ENCODE data around the gene TANGO2.

The TANGO2 gene

DNA sequence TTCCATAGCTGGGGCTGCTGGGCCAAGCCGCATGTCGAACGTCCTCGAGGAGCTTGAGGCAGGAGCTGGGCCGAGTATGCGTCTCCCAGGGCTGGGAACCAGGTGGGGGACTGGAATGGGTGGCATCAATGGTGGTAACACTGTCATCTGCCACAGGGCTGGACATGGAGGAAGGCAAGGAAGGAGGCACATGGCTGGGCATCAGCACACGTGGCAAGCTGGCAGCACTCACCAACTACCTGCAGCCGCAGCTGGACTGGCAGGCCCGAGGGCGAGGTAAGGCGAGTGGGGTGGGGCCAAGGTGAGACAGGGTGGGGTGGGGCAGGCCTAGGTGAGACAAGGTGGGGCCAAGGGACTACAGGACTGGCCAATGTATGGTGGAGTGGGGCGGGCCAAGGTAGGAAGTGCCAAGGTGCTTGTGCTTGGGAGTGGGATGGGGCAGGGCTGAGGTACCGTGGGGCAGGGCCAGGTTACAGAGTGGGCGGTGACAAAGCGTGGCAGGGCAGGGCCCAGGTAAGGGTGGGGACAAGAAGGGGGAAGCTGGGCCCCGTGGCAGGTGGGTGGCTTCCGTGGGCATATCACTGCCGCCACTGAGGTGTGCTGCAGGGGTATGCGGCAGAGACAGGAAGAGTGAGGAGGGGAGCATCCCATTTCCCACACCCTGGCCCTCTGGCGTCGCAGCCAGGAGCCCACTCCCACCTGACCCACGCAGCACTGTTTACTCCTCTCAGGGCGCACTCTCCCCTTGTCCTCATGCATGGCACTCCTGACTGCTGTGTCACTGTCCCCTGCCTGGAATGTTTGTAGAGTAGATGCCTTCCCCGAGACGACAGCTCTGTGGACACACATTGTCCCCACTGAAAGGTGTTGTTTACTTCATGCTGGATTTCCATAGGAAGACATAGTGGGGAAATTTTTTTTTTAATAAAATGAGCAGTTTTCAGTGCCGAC is 31.7 kb downstream of the TANGO2 start:
- no peak for DNase-seq

DNA sequence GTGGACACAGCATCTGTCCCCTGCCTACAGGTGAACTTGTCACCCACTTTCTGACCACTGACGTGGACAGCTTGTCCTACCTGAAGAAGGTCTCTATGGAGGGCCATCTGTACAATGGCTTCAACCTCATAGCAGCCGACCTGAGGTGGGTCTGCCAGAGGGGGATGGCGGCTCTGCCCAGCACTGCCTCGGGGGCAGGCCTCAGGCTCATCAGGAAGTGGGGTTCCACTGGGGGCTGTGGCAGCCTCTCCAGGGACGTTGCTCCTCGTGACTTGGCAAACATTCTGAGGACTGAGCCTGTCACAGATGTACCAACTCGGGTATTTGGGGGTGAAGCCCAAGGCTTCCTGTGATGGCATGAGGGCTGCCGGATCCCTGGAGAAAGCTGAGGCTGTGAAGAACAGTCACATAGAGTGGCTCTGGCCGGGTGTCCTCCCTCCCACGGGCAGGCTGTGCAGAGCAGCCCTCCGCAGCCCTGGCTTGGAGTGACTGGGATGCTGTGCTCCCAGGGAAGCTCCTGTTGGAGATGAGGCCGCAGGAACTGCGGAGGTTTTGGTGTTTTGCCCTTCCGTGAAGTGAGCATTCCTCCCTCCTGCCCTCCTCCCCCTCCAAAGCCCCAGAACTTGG is 32.6 kb downstream of the TANGO2 start:
- no peak for DNase-seq

DNA sequence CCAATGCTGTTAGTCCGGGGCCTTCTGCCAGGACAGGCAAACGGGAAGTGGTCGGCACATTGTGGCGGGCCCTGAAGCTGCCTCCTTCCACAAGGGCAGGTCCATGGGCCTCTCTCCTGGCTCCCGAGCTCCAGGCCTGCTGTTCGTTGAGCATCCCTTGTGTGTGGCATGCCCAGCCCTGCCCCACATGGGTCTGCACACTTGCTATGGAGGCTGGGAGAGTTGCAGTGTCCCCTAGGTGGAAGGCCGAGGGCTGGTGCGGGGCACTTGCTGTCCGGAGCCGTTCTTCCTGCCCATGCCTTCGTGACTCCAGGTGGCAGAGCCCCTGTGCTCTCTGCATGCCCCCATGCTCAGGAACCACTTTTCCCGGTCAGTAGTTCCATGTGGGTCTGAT is 33.1 kb downstream of the TANGO2 start:
- no peak for DNase-seq

DNA sequence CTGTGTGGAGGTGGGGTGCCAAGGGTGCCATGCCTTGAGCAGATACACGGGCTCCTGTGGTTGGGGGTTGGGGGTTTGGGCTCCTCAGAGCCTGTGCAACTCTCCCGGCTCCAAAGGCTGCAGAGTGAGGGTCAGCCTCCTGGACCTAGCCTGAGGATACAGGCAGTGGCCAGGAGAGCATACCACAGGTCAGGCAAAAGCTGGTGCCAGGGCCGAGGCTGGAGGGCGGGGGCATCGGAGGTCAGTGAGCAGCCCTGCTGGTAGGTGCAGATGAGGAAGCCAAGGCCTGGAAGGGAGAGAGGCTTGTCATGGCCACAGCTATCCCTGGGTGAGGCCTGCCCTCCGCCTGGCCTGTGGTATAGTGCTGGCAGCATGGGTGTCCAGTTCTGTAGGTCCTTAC is 33.6 kb downstream of the TANGO2 start:
- DNase-seq, result no peak

DNA sequence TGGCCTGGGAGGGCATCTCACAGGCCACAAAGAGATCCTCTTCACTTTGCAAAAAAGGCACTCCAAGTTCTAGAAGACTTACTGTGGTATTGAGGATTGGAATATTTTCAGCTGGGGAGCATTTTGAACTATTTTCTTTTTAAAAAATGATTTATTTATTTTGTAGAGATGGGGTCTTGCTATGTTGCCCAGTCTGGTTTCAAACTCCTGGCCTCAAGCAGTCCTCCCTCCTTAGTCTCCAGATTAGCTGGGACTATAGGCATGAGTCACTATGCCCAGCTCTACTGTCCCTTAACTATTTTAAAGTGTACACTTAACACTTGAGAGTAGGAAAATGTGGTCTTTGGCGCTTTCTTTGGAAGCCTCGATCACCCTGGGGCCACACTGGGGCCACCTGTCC is 34.2 kb downstream of the TANGO2 start:
- DNase-seq, result no peak

DNA sequence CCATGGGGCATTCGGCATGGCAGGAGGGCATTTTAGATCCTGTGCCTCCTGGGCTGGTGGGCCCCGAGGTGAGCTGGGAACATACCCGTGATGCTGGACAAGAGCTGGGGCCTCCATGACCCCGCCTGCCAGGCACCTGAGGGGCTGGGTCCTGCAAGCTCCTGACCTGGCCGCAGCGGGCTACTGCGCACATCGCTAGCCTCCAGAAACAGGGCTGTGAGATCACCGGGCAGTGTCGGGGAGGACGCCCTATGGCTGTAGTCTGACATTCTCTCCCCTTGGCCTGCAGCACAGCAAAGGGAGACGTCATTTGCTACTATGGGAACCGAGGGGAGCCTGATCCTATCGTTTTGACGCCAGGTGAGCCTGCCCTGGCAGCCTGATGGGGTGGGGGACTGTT is 34.7 kb downstream of the TANGO2 start:
- DNase-seq, result no peak

DNA sequence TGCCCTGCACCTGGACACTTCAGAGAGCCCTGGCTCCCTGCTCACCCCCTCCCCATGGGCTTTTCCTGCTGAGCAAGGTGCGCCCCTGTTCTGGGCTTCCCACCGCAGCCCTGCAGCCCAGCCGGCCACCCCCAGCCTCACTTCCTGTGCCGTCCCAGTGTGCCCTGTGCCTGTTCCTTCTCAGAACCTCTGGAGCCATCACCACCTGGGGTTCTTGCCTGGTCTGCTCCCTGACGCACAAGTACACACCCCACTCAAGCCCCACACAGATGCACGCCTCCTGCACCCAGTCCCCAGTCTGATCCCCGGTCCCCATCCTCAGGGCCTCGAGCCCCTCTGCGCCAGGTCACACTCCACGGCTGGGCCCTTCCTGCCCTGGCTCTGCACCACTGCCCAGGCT is 35.3 kb downstream of the TANGO2 start:
- DNase-seq, result no peak

DNA sequence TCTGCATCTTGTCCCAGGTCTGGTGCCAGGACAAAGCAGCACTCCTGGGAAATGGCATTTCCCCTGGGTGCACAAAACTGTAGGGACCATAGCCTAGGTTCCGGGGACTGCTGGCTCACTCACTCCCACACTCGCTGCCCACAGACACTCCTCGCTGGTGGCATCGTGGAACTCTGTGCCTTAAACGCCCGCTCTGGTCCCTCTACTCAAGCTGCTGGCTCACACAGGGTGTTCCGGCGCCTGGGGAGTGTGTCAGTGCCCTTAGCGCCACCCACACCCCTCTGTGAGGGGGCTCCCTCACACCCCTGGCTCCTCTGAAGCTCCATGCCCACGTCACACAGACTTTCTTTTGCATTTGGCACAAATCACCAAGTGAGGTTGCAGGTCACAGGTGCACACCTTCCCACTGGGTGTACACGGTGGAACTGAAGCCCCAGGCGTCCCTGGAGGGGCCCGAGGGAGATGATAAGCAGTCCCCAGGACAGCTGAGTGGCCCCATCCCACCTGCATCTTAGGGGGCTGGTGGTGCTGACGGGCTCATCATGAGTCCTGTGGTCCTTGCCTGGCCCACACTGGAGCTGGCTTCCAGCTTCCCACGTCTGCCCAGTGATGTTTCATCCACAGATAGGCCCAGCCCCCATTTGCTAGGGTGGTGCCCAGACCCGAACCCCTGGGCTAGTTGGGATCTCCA is 35.9 kb downstream of the TANGO2 start:
- DNase-seq, result no peak

DNA sequence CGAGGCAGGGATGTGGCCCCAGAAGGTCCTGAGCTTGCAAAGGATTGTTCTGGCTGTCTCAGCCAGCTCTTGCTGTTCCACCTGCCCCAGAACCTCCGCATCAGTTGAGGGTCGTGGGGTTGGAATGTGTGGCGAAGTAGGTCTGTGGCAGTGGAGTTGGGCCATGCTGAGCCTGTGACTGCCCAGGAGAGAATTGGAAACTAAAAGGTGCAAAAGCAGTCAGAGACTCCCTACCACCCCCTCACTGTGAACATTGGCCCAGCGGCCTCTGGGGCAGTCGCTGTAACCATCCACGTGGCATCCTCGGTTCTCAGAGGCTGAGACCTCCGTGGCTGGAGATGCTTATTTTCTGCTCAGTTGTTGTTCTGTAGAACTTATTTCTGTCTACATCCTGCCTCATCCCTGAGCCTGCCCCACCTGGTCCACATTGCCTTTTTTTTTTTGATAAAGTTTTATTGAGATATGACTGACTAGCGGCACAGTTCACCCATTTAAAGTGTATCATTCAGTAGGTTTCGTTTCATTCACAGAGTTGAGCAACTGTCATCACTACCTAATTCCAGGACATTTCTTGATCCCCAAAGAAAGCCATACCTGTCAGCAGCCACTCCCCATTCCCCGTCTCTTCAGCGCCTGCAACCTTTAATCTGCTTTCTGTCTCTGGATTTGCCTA is 36.8 kb downstream of the TANGO2 start:
- DNase-seq, result no peak

DNA sequence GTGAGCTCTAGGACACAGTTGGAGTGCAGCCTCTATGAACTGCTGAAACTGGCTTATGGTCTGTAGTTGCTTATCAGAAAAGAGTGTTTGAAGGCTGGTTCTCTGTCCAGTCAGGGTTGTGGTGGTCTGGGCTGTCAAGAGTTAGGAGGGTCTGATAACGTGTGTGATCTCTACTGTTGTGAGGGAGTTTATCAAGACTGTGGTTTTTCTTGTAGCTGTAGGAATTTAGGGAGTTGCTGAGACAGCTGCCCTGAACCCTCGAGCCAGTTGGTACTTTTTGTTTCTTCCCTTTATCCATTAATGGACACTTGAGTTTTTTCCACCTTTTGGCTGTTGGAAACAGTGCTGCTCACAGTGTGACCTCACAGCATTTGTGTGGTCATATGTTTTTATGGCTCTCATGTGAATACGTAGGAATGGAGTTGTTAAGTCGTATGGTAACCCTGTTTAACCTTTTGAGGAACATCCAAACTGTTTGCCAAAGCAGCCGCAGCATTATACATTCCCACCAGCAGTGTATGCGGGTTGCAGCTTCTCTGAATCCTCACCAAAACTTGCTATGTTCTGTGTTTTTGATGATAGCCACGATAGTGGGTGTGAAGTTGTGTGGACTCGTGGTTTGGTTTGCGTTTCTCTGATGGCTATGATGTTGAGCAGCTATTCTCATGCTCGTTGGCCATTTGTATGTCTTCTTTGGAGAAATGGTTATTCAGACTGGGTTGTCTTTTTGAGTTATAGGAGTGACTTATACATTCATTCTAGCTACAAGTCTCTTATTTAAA is 38.3 kb downstream of the TANGO2 start:
- DNase-seq, result no peak

DNA sequence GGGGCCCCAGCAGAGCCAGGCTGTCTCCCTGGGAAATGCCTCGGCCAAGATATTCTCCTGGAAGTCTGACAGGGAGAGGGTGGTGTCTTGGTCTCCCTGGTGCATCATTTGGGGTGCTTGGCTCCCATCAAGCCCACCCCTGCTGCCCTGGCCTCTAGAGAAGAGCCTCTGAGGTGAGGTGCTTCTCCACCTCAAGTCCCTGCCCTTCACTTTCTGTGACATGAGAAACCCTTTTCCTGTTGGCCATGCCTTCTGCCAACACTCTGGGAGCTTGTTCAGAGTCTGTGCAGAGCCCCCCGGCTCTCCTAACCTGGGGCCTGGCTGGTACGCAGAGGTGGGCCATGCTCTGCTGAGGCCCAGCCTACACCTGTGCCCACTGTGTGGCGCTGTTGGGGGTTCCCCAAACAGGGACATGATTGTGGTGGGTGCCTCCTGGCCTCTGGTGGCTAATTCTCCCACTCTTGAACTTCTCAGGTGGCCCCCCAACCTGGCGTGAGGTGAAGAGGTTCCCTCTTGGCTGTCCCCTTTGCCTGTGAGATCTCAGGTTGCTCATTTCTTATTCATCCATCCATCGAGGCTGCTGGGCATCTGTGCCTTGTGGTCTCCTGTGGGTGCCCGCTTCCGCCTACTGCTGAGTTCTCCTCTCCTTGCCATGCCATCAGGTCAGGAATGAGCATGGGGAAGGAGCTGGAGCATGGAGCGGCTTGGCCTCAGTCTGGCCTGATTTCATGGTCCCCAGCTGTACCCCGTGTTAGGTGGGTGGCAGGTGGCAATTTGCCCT is 40.0 kb downstream of the TANGO2 start:
- DNase-seq, result peak; percentile 11

DNA sequence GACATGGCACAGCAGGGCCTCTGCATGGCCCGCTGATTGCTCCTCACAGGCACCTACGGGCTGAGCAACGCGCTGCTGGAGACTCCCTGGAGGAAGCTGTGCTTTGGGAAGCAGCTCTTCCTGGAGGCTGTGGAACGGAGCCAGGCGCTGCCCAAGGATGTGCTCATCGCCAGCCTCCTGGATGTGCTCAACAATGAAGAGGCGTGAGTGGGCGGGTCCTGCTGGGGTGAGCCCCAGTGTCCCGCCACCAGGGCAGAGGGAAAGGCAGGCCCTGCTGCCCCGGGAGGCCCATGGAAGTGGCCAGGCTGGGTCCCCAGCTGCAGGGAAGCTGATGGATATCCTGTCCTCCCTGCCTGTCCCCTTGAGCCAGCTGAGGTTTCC is 40.6 kb downstream of the TANGO2 start:
- no peak for DNase-seq

DNA sequence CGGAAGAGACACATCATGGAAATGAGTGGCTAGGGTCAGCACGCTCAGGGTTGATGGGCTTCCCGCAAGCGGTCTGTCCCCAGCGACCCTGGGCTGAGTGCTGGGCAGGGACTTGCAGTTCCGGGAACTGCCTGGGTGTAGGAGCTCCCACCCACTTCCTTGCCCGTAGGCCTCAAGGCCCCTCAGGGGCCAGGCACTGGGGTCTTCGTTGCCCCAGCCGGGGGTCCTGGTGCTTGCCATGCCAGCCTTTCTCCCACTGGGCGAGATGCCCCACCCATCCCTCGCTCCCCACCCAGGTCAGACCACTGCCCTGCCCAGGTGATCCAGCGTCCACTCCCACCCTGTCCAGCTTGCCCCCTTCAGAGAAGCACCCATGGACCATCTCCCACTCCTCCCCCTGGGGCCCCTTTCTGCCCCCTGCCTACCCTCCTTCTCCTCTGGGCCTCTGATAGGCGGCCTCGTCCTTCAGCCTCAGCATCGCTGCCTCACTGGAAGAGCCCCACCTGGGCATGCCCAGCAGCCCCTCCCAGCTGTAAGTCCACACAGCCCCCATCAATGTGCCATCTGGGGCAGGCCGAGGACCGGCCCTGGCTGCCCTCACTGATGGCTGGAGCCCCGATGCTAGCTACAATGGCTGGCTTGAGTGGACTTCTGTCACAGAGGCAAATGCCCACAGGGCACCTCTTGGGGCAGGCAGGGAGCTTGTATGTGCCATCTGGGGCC is 41.3 kb downstream of the TANGO2 start:
- no peak for DNase-seq

DNA sequence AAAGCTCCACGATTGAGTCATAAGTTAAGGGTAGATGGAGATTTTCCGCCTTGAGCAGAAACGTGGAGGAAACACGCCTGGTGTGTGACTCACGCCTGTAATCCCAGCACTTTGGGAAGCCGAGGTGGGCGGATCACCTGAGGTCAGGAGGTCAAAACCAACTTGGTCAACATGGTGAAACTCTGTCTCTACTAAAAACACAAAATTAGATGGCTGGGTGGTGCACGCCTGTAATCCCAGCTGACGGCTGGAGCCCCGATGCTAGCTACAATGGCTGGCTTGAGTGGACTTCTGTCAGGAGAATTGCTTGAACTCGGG is 41.8 kb downstream of the TANGO2 start:
- no peak for DNase-seq

DNA sequence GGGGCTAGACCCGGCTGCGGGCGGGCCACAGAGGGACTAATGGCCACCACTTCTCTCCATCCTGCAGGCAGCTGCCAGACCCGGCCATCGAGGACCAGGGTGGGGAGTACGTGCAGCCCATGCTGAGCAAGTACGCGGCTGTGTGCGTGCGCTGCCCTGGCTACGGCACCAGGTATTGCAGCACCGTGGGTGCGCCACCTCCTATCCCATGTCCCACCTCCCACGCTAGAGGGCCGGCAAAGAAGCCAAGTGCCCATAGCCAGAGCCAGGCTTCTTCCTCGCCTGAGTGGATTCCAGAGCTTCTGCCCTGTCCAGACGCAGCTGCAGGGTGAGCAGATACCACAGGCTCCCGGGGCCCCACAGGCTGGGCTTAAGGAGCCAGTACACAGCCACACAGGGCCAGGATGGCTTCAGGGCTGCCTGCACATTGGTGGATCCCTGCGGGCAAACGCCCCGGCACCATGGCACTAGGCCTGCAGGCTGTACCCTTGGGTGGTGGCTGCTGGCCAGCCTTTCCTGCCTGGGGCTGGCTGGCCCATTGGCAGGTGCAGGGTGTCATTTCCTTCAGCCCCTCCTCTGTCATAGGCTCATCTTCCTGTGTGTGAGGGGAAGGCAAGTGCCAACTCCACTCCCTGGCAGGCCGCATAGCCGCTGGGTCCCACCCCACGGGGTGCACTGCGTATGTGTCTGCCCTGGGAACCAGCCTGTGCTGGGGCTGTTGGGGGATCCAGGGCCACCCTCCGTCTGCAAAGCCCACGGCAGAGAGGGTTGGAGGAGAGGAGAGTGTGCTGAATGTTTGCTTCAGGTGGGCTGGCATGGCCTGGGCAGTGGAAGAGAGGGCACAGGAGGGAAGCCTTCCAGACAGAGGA is 42.6 kb downstream of the TANGO2 start:
- DNase-seq, result no peak

DNA sequence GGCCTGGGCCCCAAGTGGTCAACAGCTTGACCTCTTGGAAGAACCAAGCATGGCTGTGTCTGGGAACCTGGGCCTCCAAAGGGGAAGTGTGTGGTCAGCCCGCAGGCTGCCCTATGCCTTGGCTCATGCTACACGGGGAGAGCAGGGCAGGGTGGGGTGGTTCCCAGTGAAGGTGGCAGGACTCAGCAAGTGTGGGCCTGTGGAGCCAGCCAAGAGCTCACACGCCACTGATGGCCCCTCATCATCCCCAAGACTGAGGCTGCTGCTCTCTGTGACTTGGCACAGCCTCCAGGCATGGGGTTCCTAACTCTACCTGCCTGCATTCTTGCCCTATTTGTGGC is 43.2 kb downstream of the TANGO2 start:
- no peak for DNase-seq

DNA sequence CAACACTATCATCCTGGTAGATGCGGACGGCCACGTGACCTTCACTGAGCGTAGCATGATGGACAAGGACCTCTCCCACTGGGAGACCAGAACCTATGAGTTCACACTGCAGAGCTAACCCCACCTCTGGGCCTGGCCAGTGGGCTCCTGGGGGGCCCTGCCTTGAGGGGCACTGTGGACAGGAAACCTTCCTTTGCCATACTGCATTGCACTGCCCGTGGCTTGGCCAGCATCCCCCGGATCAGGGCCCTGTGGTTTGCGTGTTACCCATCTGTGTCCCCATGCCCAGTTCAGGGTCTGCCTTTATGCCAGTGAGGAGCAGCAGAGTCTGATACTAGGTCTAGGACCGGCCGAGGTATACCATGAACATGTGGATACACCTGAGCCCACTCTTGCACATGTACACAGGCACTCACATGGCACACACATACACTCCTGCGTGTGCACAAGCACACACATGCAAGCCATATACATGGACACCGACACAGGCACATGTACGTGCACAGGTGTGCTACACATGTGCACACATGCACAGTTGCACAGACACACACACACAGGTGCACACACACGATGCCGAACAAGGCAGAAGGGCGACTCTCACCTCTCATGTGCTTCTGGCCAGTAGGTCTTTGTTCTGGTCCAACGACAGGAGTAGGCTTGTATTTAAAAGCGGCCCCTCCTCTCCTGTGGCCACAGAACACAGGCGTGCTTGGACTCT is 43.8 kb downstream of the TANGO2 start:
- no peak for DNase-seq

DNA sequence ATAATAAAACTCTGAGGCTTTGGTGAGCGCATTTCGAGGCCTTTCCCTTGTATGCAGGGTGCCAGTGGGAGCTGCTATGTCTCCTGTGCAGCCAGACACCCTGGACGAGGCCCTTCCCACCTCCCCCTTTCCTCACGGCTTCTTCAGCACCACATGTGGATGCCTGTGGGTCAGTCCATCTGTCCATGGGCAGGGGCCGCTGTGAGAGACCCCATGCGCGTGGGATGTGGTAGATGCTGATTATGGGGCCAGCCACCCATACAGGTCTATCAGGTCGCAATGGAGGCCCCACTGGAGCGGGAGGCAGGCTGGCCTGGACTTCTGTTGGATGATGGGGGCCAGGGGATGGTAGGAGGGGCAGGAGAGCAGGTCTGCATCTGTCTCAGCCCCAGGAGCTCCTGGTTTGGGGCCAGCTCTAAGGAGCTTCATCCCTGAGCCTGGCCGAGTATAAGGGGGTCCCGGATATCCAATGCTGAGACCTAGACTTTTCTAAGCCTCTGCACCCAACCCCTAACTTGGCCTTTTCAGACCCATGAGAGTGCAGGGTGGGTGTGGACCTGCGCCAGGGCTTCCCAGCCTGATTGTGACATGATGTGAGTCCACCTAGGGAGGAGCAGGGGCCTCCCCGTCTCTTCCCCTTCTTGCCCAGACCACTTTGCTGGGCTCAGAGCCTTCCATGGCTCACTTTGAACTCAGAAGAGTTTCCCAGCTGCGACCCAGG is 45.1 kb downstream of the TANGO2 start:
- no peak for DNase-seq
